ENCODE measurements around the gene PIK3IP1.

PIK3IP1 gene

GRCh38 chr22:31278626-31279326 is 13.5 kb downstream of the PIK3IP1 start:
- DNase-seq (ENCODE audit: low read depth in 2 of 2): no peak

- DNase-seq (ENCODE audit: low read depth in 2 of 2): no peak
These were observed 14.1 kb downstream of the PIK3IP1 start for GRCh38 chr22:31278151-31278621.

GRCh38 chr22:31277741-31278140 is 14.5 kb downstream of the PIK3IP1 start:
- DNase-seq (ENCODE audit: low read depth in 2 of 2): no peak

GRCh38 chr22:31276426-31277167 is 15.7 kb downstream of the PIK3IP1 start:
- DNase-seq (ENCODE audit: low read depth in 2 of 2): no peak

GRCh38 chr22:31275576-31275975 is 16.7 kb downstream of the PIK3IP1 start:
- DNase-seq (ENCODE audit: low read depth in 2 of 2): no peak

- no peak for DNase-seq (ENCODE audit: low read depth in 2 of 2)
These were observed 17.3 kb downstream of the PIK3IP1 start for GRCh38 chr22:31275018-31275417.

GRCh38 chr22:31274017-31274416 is 18.3 kb downstream of the PIK3IP1 start:
- no peak for DNase-seq (ENCODE audit: low read depth in 2 of 2)

- DNase-seq (ENCODE audit: low read depth in 2 of 2): no peak
These were observed 19.5 kb downstream of the PIK3IP1 start for GRCh38 chr22:31272522-31273446.

- no peak for DNase-seq (ENCODE audit: low read depth in 2 of 2)
These were observed 20.8 kb downstream of the PIK3IP1 start for GRCh38 chr22:31271485-31271884.

GRCh38 chr22:31271026-31271425 is 21.3 kb downstream of the PIK3IP1 start:
- DNase-seq (ENCODE audit: low read depth in 2 of 2): no peak

GRCh38 chr22:31269892-31270579 is 22.3 kb downstream of the PIK3IP1 start:
- no peak for DNase-seq (ENCODE audit: low read depth in 2 of 2)

GRCh38 chr22:31268281-31268680 is 24.0 kb downstream of the PIK3IP1 start:
- no peak for DNase-seq (ENCODE audit: low read depth in 2 of 2)

- no peak for DNase-seq (ENCODE audit: low read depth in 2 of 2)
These were observed 28.2 kb downstream of the PIK3IP1 start for GRCh38 chr22:31263896-31264640.

GRCh38 chr22:31262312-31263133 is 29.8 kb downstream of the PIK3IP1 start:
- no peak for DNase-seq (ENCODE audit: low read depth in 2 of 2)

- no peak for DNase-seq (ENCODE audit: low read depth in 2 of 2)
These were observed 31.8 kb downstream of the PIK3IP1 start for GRCh38 chr22:31260474-31260856.

- no peak for DNase-seq (ENCODE audit: low read depth in 2 of 2)
These were observed 32.4 kb downstream of the PIK3IP1 start for GRCh38 chr22:31259798-31260473.

GRCh38 chr22:31253949-31254348 is 38.3 kb downstream of the PIK3IP1 start:
- no peak for DNase-seq (ENCODE audit: low read depth in 2 of 2)

GRCh38 chr22:31250740-31251600 is 41.3 kb downstream of the PIK3IP1 start:
- no peak for DNase-seq (ENCODE audit: low read depth in 2 of 2)

Measured in stimulated activated CD8-positive, alpha-beta memory T cell treated with anti-CD3 and anti-CD28 coated beads, Interleukin-15, amount 100 ng/mL, for 48 hours (primary cell).